Measurements from ENCODE around the gene RCCD1. TPM values are rescaled to one million over a fixed set of nuclear protein-coding genes. Genes with fewer than 3 reads are reported as not detected.
"Not testable (repeated sequence)": the region's sequence is repeated elsewhere in the genome, so short reads cannot be mapped to it uniquely, and the experiment has no call there.

The RCCD1 gene, protein sequence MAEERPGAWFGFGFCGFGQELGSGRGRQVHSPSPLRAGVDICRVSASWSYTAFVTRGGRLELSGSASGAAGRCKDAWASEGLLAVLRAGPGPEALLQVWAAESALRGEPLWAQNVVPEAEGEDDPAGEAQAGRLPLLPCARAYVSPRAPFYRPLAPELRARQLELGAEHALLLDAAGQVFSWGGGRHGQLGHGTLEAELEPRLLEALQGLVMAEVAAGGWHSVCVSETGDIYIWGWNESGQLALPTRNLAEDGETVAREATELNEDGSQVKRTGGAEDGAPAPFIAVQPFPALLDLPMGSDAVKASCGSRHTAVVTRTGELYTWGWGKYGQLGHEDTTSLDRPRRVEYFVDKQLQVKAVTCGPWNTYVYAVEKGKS
- 17.9 TPM for total RNA-seq

DNA sequence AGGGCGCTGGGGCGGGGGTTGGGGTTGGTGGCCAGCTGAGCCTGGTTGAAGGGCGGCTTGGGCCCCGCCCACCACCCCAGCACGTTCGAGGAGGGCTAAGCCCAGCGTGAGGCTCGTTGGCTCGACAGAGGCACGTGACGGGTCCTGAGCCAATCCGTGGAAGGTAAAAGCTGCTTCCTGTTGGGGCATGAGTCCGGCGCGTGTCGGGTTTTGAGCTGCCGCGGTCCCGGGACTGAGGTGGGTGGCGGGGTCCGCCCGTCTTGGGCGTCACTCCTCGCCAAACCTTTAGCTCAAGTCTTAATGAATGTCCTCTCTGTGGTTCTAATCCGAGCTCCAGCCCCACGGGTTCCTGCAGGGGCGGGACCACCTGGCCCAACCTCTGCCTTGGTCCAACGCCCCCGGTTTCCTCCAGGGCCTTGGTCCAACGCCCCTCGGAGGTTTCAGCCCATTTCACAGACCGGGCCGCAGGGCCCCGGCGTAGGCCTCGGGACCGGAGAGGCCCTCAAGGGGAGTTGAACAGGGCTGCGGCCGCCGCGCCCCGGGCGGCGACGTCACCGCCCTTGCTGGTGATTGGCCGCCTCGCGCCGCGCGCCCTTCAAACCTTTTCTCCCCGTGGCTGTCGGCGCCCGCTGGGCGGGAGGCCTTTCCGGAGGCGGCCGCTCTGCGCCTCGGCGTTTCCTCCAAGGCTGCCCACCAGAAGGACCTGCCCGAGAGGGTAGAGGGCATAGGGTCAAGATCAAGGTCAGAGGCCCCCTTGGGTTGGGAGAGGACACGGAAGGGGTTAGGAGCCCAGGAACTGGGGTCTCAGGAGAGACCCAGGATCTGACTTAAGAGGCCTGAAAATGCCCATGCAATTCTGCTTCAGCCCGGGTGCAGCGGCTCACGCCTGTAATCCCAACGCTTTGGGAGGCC, at the start of gene RCCD1:
TSS of gene RCCD1 (plus strand) at position 173 of the 912 bp plus-strand sequence. CDS start 1,851 bp downstream, outside the sequence.
- peak; percentile 90 for DNase-seq

- no peak for DNase-seq
These were observed 49.1 kb upstream of the RCCD1 start for GRCh38 chr15:90905306-90906180.

- DNase-seq = no peak
These were observed 48.4 kb upstream of the RCCD1 start for GRCh38 chr15:90906181-90906849.

- no peak for DNase-seq
These were observed 47.5 kb upstream of the RCCD1 start for GRCh38 chr15:90907051-90907660.

GRCh38 chr15:90907838-90908507, 46.7 kb upstream of the RCCD1 start:
- DNase-seq = no peak

GRCh38 chr15:90909449-90909848, 45.2 kb upstream of the RCCD1 start:
- DNase-seq = not testable (repeated sequence)

DNA sequence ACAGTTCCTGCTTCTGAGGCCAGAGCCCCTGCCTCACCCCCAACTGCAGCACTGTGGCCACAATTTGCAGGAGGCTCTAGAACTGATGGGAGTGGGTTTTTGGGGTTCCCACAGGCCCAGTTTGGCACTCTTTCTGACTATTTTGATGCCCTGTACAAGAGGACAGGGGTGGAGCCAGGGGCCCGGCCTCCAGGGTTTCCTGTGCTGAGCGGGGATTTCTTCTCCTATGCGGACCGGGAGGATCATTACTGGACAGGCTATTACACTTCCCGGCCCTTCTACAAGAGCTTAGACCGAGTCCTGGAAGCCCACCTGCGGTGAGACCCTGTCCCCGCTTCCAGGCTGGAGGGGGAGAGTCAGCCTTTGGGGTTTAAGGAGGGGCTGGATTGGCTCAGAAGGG, 44.7 kb upstream of the RCCD1 start:
- no peak for DNase-seq

DNA sequence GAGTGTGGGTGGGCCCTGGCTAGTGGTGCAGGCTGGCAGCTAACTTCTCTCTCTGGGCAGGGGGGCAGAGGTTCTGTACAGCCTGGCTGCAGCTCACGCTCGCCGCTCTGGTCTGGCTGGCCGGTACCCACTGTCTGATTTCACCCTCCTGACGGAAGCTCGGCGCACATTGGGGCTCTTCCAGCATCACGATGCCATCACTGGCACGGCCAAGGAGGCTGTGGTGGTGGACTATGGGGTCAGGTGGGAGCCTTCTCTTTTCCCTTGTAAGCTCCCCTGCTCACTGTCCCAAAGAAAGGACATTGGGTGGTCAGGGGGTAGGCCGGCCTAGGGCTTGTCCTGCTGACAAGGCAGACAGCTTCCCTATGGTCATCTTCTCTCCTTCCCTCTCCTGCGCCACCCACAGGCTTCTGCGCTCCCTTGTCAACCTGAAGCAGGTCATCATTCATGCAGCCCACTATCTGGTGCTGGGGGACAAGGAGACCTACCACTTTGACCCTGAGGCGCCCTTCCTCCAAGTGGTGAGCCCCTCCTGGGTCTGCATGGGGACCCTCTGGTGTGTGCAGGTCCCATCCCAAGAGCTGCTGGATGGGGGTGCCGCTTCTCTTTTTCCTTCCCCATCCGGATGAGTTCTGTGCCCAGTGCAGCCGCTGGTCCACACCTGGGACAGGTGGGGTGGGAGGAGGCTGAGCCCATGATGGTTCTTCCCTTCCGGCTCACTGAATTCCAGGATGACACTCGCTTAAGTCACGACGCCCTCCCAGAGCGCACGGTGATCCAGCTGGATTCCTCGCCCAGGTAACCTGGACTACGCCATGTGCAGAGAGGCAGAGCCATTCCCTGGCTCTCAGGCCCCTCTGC, 44.0 kb upstream of the RCCD1 start:
- no peak for DNase-seq

DNA sequence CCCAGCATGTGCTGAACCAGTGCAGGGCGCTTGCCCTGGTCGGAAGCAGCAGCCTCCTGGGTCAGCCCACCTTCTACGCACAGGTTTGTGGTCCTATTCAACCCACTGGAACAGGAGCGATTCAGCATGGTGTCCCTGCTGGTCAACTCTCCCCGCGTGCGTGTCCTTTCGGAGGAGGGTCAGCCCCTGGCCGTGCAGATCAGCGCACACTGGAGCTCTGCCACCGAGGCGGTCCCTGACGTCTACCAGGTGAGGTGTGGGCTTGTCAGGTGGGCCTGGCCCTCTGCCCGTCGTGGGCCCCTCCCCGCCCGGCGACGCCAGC, 43.4 kb upstream of the RCCD1 start:
- no peak for DNase-seq

- DNase-seq = no peak
These were observed 42.5 kb upstream of the RCCD1 start for GRCh38 chr15:90911906-90912769.

GRCh38 chr15:90912770-90913075, 42.0 kb upstream of the RCCD1 start:
- DNase-seq = no peak

DNA sequence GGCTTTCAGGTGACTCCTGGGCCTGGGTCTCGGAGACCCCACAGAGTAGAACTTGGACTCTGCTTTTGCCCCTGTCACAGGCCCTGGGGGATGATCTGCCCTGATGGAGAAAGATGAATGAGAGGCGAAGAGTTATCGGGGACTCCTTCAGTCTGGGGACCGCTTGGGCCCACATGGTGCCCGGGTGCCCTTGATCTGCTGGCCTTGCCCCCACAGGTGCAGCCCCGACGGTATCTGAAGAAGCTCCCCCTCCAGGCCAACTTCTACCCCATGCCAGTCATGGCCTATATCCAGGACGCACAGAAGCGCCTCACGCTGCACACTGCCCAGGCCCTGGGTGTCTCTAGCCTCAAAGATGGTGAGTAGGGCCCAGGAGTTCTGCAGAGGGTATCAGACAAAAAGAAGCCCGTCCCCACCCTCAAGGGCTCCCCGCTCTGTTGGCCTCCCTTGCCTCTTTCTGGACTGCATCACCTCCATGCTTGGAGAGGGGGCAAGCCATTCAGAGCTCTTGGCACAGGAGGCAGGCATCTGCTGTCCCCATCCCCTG, 41.2 kb upstream of the RCCD1 start:
- no peak for DNase-seq

DNA sequence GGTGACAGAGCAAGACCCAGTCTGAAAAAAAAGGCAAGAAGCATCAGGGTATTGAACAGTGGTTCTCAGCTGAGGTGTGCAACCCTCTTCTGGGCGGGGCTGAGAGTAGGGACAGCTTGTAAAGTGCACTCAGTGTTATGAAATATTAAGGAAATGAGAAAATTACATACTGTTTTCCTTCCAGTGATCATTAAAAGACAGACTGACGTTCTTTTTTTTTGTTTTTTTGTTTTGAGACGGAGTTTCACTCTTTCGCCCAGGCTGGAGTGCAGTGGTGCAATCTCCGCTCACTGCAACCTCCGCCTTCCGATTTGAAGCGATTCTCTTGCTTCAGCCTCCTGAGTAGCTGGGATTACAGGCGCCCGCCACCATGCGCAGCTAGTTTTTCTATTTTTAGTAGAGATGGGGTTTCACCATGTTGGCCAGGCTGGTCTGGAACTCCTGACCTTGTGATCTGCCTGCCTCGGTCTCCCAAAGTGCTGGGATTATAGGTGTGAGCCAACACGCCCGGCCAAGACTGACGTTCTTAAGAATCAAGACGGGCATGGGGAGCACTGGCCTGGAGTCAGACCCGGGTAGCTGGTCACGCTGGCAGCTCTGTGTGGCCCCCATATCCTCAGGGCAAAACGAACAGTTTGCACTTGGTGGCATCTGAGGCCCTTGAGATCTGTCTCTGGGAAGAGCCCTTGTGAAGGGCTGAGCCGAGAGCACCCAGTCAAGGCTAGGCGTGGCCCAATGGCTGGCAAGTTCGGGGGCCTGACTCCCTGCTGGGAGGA, 40.2 kb upstream of the RCCD1 start:
- no peak for DNase-seq

- no peak for DNase-seq
These were observed 39.4 kb upstream of the RCCD1 start for GRCh38 chr15:90915216-90915807.

GRCh38 chr15:90915808-90916440, 38.8 kb upstream of the RCCD1 start:
- DNase-seq = no peak

DNA sequence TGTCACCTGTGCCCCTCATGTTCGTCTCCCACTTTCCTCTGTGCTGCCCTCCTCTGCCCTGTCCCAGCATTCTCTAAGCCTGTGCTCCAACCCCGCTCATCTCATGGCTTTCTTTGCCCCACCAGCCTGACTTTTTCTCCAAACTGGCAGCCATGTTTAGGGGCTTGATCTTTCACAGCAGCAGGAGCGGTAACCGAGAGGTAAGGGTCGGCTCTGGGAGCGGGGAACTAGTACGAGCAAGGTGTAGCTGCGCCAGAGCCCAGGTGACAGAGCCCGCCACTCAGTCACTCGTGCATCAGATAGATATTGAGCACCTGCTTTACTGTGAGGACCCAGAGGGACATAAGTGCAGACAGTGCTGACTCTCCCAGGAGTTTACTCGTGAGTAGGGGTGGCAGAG, 38.2 kb upstream of the RCCD1 start:
- no peak for DNase-seq

GRCh38 chr15:90917569-90917968, 37.1 kb upstream of the RCCD1 start:
- no peak for DNase-seq
